Measurements from ENCODE around the gene SCN2B.

The SCN2B gene

DNA sequence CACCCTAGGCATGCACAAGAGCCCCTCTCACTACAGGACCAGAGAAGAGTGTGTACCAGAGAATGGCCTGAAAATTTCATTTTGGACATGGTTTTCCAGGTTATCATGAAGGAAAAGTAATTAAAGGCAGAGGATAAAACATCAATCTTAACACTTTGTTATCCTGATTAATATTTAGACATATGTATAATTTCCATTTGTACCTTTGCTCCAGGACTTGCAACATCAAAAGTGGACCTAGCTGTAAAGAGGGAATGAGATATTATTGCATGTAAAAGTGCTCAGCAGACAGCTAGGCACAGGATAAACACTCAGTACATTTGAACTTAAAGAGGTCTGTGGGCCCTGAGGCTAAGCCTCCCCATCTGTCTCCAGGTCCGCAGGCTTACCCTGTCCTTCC is 21.8 kb downstream of the SCN2B start:
- no peak for DNase-seq (ENCODE audit: extremely low read depth in 1 of 2, low read depth in 1 of 2)

DNA sequence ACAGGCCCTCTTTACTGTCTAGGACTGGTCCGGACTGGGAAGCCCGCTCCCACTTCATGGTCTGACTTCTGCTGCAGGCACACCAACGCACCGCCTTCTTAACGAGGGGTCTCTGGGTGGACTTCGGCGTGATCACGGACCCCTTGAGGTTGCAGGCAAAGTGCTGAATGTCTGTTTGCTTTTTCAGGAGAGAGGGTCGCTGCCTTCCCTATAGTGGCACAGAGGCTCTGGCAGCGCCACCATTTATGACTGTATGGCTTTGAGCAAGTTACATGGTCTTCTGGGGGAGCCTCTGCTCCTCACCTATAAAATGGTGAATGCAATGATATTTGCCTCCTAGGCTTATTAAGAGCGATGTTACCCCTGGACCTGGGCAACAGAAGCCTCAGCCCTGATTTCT is 22.5 kb downstream of the SCN2B start:
- DNase-seq (ENCODE audit: extremely low read depth in 1 of 2, low read depth in 1 of 2), result no peak

DNA sequence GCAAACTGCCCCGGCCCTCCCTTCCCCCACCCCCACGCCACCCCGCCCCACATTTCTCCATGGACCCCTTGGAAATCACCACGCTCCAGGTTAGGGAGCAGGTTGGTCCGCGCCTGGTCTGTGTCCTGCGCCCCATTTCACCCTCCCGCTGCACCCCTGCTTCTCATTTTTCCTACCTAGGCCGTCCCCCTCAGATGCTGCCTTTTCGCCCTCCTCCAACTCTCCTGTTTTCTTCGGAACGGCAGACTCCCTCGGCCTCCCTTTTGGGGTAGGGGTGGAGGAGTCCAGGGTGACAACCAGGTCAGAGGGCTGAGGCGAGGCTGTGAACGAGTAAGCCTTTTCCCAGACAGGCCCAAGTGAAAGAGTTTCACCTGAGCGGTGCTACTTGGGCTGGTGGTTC is 22.9 kb downstream of the SCN2B start:
- DNase-seq (ENCODE audit: extremely low read depth in 1 of 2, low read depth in 1 of 2), result no peak

DNA sequence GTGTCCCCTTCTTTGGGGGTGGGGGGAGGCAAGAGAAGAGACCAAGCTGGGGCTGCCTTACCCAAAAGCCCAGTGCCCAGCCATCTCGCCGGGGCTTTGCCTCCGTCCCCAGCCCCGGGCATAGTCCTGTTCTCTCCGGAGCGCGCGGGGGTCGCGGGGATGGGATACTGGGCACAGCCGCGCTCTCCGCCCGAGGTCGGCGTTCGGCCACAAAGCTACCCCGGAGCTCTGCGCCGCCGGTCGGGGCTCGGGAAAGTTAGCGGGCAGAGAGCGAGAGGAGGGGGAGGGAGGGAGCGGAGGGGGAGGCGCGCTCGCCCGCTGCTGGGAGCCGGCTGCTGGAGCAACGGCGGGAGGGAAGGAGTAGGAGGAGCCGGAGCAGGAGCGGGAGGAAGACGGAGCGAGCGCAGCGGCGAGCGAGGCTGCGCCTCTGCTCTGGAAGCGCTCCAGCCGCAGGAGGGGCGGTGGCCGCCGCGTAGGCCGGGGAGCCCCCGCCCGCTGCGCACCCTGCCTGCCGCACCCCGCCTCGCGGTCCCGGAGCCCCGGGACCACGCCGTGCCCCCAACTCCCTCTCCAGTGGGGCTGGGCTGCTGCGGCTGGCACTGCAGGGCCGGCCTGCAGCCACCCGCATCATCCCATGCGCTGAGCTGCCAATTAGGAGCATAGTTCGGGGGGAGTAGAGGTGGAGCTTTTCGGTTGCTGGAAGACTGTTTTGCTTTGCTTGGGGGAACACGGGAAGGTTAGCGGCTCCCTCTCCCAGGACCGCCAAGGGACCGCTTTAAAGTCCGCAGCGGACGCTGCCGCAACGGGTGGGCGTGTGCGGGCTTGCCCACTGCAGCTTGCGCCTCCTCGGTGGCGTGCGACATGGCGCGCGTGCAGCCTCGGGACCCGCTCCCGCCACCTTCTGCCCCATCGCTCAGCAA is 23.6 kb downstream of the SCN2B start, which contains the start of gene SCN4B:
TSS of gene SCN4B (minus strand) at position 272 of the 920 bp plus-strand sequence. CDS start at position 122, 150 bp downstream.
- DNase-seq (ENCODE audit: extremely low read depth in 1 of 2, low read depth in 1 of 2), result no peak

DNA sequence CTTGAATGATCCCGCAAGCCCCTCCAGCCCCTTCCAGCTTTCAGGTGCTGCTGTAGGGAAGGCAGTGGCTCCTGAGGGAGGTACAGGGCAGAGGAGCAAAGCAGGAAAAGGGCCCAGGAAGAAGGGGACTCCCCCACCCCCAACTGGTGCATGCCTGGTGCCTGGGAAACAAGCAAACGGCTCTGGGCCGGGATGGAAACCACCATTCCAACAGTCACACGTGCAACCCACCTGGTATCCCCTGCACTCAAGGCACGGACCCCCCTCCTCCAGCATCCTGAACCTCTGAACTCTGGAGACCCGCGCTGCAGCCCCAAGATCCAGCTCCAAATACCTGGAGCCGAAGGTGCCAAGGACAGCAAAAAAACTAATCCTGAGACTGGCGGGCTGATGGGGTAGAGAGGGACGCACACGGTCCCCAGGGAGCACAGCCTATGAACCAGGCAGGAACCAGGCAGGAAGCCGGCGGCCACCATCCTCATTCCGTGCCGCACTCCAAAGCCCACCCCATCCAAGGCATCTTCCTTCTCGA is 24.4 kb downstream of the SCN2B start:
- no peak for DNase-seq (ENCODE audit: extremely low read depth in 1 of 2, low read depth in 1 of 2)

DNA sequence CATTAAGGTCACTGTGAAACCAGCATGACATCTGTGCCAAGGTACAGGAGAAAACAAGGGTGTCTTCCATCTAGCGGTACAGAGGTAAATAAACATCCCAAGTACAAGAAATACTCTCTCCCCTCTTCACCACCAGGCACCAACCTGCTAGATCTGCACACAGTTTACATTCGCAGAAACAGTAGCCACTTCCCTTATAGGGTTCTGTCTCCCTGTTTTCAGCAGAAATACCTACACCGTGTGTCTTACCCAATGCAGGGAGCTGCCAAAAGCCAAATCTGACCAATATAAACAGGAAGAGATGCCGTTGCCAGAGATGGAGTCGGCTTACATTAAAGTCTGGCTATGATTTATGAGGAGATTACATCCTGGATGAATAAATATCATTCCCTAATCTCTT is 25.0 kb downstream of the SCN2B start:
- DNase-seq (ENCODE audit: extremely low read depth in 1 of 2, low read depth in 1 of 2), result no peak

DNA sequence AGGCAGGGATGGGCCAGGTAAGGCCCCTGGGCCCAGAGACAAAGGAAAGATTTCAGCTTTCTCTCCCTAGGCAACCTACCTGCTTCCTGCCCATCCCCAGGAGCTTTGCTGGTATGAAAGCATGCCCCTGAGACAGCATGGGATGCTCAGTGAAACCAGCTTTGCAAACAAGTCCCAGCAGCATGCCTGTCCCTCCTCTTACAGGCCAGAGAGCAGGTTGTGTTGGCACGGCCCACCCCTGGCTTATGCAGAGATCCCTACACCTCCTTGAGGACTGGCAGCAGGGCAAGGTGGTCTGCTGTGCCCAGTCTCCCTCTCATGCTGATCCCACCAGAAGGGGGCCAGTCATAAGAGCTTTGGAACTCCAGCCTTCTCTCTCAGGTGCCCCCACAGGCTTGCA is 26.9 kb downstream of the SCN2B start:
- DNase-seq (ENCODE audit: extremely low read depth in 1 of 2, low read depth in 1 of 2), result no peak

DNA sequence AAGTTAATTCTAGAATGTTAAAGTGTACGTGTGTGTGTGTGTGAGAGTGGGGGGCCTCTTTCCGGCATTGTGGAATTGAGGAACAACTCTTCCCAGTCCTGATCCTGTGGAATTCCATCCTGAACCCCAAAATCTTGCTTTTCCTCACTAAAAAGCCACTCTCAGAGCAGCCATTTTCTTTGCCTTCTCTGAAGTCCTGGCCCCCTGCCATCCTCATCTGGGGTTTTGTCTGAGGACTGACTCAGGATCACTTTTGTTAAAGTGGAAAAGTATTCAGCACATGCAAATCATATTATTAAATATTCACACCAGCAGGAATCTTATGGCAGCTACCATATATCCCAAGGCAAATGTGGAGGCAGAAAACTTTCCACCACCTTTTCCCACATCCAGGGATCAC is 27.6 kb downstream of the SCN2B start:
- no peak for DNase-seq (ENCODE audit: extremely low read depth in 1 of 2, low read depth in 1 of 2)

DNA sequence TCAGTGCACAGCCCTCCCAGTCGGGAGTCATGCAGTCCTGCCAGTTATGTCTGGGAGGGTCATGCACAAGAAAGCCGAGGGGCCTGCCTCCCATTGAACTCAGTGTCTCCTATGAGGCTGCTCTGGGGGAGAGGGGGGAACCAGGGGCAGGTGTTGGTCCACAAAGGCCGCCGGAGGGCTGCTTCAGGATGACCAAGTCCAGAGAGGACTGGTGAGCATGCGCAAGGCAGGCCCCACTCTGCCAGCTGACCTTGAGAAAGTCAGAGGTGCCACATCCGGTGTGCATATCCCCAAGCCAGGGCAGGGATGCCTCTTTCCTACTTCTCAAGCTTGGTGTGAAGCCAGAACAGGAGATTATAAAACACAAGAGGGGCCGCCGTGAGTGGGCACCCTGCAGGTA is 28.2 kb downstream of the SCN2B start:
- no peak for DNase-seq (ENCODE audit: extremely low read depth in 1 of 2, low read depth in 1 of 2)

DNA sequence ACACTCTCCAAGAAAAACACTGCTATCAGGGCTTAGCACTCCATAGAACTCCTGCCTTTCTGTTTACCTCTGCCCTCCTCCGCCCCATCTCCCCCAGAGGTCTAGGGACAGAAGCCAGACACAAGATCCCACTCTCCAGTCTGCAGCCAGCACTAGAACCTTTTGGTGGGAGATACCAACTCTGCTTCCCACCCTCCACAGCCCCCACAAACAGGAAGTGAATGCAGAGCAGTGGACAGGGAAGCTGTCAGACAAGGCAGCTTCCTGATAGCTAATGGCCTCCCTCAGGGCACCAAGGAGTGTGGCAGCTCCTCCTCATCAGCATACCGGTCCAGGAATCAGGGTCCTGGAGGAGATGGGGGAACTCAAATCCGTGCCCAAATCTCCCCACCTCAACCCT is 28.9 kb downstream of the SCN2B start:
- DNase-seq (ENCODE audit: extremely low read depth in 1 of 2, low read depth in 1 of 2), result no peak

DNA sequence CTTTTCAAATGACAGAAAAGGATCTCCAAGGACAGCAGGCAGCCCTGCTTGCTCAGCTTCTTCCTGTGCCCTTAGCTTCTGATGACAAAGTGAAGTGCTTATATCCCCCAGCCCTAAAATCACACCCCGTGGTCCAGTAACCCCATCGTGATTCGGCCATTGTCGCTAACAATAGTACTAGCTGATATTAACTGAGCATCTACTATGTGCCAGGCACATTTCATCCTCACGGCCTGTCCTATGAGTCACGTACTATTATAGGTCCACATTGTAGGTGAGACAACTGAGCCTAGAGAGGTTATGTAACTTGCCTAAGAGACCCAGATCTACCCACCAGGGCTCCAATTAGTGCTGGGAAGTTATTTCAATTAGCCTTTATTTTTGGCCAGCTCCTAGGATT is 29.9 kb downstream of the SCN2B start:
- no peak for DNase-seq (ENCODE audit: extremely low read depth in 1 of 2, low read depth in 1 of 2)

DNA sequence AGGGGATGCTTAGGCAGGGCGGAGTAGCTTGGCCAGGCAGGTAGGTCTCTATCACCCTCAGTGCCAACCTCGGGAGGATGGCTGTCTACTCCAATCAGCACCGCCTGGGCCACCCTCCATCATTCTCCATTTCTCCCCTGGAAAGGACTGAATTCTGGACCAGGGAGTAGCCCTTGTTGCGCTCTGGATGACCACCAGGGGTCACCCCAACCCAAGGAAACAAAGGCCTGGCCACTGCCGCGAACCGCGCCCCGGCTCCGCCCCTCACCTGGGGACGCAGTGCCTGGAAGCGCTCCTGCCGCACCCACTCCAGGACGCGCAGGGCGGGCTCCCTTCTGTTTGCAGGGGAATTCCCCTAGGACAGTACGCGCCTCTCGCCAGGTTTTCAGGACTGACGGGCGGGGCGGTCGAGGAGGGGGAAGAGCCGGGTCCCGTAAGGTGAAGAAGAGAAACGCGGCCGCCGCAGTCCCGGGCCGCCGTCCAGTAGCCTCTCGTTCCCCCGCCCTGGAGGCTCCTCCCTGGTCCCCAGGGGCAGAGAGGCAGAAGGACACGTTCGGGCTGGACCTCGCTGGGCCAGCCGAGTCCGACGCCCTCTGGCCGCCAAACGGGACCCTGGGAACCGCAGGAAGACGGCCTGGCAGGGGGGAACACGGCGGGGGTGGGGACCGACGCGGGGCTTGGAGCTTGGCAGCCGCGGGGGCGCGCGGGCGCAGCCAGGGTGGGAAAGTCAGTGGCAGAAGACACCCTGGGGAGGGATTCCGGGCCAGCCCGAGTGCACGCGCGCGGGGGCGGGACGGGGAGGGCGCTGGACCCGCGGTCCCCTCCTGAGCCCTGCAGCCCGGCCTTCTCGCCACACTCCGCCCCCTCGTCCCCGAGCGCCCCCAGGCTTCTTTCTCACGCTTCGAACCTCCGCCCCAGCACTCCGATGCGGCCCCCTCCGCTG is 30.9 kb downstream of the SCN2B start:
- DNase-seq (ENCODE audit: extremely low read depth in 1 of 2, low read depth in 1 of 2), result peak; percentile 62 to 74

DNA sequence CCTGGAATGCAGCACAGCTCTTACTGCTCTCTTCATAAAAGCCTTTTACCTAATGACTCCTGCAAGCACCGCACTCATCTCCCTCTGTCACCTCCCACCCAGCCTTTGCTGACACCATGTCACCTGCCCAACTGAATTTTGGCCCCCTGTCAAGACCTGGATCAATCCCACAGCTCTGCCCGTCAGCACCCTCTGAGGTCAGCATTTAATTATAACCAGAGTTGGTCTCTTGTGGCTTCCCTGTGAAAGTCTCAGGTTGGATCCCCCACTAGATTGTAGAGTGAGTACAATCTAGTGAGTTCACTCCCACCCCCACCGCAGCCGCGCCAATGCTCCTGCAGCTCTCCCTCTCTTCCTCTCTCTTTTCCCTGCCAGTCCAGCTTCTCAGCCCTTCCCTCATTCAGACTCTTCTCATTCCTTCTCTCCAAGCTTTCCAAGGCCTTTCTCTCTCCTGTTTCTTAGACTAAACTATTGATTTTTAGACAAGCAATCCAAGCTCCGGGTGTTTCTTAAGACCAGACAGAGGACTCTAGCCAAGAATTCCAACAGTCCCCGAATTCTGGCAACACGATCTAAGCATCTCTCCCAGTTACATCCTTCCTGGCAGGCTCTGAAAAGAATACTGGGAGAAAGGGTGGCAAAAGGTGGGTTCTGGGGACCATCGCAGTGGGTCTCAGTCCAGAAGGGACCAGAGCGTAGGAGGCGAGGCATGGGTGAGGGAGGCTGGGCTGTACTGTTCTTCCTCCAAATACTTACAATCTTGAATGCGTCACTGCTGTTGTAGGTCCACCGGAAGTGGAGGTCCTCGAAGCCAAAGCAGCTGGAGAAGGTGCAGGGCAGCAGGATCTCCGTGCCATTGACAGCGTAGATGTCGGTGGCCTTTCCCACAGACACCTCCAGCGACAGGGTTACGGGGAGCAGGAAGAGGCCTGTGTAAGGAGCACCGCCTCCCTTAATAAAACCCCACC is 31.9 kb downstream of the SCN2B start:
- DNase-seq (ENCODE audit: extremely low read depth in 1 of 2, low read depth in 1 of 2), result no peak

DNA sequence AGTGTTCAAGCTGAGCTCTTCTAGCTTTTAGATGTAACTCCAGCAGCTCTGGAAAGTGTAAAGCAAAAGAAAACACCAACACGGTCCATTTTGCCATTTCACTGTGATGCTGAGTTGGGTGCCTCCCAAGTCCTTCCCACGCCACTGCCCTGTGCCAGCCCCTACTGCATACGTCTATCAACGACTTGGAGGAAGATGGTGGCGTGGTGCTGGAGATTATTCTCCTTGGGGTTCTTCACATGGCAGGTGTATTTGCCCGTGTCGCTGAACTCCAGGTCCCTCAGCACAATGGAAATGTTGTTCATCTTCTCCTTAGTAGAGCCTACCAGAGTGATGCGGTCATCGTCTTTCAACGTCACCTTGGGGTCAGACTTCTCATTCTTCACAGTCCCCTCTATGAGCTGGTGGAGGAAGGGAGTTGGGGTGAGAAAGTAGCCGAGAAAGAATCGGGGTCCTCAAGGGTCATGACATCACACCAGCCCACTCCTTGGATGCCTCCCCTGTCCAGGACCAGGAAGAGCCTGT is 32.7 kb downstream of the SCN2B start:
- DNase-seq (ENCODE audit: extremely low read depth in 1 of 2, low read depth in 1 of 2), result no peak

DNA sequence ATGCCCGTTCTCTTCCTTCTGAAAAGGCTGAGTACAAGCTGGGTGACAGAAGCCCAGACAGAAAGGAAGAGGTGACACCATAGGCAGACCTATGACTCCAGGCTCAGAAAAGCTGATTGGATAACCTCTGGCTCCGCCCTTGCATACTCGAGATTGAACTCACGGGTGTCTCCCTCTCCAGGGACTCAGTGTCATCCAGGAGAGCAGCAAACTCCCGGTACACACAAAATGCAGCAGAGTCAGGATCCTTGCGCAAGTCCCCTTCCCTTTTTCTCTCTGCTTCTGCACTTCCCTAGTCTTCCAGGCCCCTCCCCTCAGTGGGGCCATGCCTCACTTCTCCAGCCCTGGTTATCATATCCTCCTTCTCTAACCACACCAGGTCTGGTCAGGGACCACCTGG is 33.6 kb downstream of the SCN2B start:
- DNase-seq (ENCODE audit: extremely low read depth in 1 of 2, low read depth in 1 of 2), result no peak

DNA sequence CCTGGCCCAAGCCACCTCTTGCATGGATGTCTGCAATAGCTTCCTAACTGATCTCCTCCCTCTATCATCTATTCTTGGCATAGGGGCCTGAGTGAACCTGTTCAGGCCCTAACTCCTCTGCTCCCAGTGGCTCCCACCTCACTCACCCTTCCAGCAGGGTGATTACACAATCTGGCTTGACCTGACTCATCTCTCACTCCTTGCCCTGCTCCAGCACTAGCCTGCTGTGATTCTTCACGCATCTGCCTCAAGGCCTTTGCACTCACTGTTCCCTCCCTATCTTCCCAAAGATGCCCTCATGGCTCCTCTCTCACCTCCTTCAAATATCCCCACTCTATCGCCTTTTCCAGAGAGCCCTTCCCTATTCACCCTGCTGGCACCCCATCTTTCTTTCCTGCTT is 34.4 kb downstream of the SCN2B start:
- DNase-seq (ENCODE audit: extremely low read depth in 1 of 2, low read depth in 1 of 2), result no peak

DNA sequence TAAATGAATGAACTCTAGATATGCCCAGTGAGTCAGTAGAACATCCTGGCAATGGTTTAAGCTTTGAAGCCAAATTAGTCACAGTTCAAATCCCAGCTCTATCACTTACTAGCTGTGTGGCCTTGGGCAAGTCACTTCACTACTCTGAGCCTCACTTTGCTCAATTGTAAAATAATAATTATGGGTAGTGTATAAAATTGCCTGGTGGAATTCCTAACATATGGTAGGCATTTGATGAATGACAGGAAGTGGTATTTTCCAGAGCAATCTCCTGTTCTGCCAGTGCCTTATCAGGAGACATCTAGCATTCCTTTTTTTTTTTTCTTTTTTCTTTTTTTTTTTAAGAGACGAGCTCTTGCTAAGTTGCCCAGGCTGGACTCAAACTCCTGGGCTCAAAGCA is 36.9 kb downstream of the SCN2B start:
- DNase-seq (ENCODE audit: extremely low read depth in 1 of 2, low read depth in 1 of 2), result no peak

DNA sequence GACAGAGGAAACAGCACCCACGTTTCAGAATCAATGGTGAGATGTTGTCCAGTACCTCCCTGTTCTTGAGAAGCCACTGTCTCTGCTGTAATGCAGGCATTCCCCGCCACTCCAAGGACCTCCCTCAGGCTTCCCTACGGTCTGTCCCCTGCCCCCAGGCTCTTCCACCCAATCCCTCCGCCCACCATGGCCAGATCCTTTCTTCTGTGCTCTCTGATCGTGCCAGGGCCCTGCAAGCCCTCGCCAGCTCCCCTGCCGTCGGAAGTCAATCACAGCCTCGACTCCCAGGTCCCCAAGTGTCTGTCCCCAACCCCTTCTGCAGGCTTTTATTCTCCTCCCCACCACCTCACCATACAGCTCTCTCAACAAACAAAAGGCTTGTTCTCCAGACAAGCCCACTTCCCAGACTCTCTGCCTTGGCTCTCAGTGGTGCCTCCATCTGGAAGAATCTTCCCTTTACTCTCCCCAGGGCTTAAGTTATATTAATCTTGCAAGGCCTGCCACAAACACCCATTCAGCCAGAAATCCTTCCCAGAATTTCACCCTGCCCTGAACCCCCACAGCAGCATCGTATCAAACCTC is 37.5 kb downstream of the SCN2B start:
- no peak for DNase-seq (ENCODE audit: extremely low read depth in 1 of 2, low read depth in 1 of 2)

DNA sequence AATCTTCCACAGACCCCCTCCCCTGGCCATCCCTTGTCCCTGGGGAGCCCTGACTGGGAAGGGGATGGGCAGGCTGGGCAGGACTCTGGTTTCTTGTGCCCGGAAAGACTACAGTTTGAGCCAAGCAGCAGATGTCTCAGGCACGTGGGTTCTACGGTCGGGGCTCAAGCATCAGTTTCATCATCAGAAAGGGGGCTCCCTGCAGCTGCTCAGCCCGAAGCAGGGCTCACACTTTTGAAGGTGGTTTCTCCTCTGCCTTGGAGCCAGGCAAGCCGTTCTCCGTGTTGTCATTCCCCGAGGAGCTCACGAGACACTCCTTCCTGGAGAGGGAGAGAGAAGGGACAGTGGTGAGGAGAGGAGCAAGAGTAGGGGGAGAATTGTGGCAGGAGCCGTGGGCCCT is 39.6 kb downstream of the SCN2B start:
- no peak for DNase-seq (ENCODE audit: extremely low read depth in 1 of 2, low read depth in 1 of 2)

DNA sequence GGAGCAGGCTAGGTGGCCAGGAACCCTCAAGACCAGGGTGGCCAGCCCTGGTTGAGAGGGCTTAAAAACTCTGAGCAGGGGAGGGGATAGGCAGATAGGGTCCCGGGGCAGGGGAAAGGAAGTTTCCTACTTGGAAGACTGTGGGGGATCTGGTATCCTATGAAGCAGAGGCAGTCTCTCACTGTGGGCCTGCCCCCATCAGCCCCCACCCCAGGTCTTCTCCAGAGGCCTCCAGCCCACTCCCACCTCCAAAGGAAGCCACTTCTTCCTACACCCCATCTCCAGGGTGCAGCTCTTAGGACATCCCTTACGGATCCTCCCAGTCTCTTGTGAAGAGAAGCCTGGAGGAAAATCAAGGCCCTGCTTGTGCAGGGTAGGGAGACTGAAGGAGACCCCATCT is 40.1 kb downstream of the SCN2B start:
- no peak for DNase-seq (ENCODE audit: extremely low read depth in 1 of 2, low read depth in 1 of 2)
